Vagina (tissue), 2 donors: ENCODE data around the gene LRRC4C.

Experiments used
- CTCF ChIP-seq, 3 experiments: fragments of 450-650 bp in 2 of 3; fragments of 200-600 bp in 1 of 3; sonication (generic) in 1 of 3; IDR thresholded peaks; one replicate each; pipeline ENCODE4 v1.5.1; 2017 to 2019; ENCODE audit warnings: antibody characterized with exemption in 3 of 3, mild to moderate bottlenecking in 2 of 3, moderate library complexity in 2 of 3
- POLR2A ChIP-seq, 2 donors: fragments of 450-650 bp; IDR thresholded peaks; one replicate each; pipeline ENCODE4 v1.6.1; 2017; ENCODE audit warnings: antibody characterized with exemption in 2 of 2, mild to moderate bottlenecking in 2 of 2, moderate library complexity in 2 of 2
- POLR2AphosphoS5 ChIP-seq, 2 donors: sonication (generic); formaldehyde crosslinking; IDR thresholded peaks; one replicate each; pipeline ENCODE4 v1.9.0; 2017; ENCODE audit warnings: antibody characterized with exemption in 2 of 2, mild to moderate bottlenecking in 2 of 2, low read depth in 1 of 2; ENCODE audit not compliant: insufficient read depth in 1 of 2

GRCh38 chr11:41281131-41281742 is 178.2 kb downstream of the LRRC4C start:
- TF ChIP-seq CTCF (IDR thresholded peaks at IDR 0.05) (no peak), POLR2A (IDR thresholded peaks at IDR 0.05) (no peak), POLR2AphosphoS5 (IDR thresholded peaks at IDR 0.05; ENCODE audit: insufficient read depth in 1 of 2, low read depth in 1 of 2) (no peak)
